H9 (cell line): Measurements from ENCODE around the gene AGAP3. TPM values are rescaled to one million over a fixed set of nuclear protein-coding genes. Genes with fewer than 3 reads are reported as not detected.

Experiments used
- DNase-seq: peaks from one replicate; pipeline ENCODE4 v3.0.0-alpha.2; 2017
- H2AFZ ChIP-seq: one replicate; pipeline ENCODE4 v1.6.1; 2013; ENCODE audit warnings: mild to moderate bottlenecking, low read length, control low read depth, moderate library complexity
- H2AK5ac ChIP-seq: 2 replicates; pipeline ENCODE4 v1.6.1; 2013; ENCODE audit warnings: low read length, control low read depth, mixed read lengths; ENCODE audit not compliant: insufficient read length
- H2BK120ac ChIP-seq: one replicate; pipeline ENCODE4 v1.6.1; 2013; ENCODE audit warnings: low read depth, mild to moderate bottlenecking, low read length, control low read depth, inconsistent platforms; ENCODE audit not compliant: poor library complexity, severe bottlenecking
- H2BK12ac ChIP-seq: 2 replicates; pipeline ENCODE4 v1.6.1; 2013; ENCODE audit warnings: low read length, control low read depth, mixed read lengths, low read depth; ENCODE audit not compliant: insufficient read length
- H2BK15ac ChIP-seq: 2 replicates; pipeline ENCODE4 v1.6.1; 2013; ENCODE audit warnings: low read depth, low read length, control low read depth
- H2BK20ac ChIP-seq: one replicate; pipeline ENCODE4 v1.6.1; 2013; ENCODE audit warnings: low read depth, mild to moderate bottlenecking, low read length, control low read depth, inconsistent platforms; ENCODE audit not compliant: poor library complexity, severe bottlenecking
- H2BK5ac ChIP-seq: 2 replicates; pipeline ENCODE4 v1.6.1; 2013; ENCODE audit warnings: low read length, control low read depth, mixed read lengths; ENCODE audit not compliant: insufficient read length
- H3K14ac ChIP-seq: 2 replicates; pipeline ENCODE4 v1.6.1; 2013; ENCODE audit warnings: low read length, control low read depth; ENCODE audit not compliant: insufficient read depth
- H3K18ac ChIP-seq: 2 replicates; pipeline ENCODE4 v1.6.1; 2013; ENCODE audit warnings: low read depth, mild to moderate bottlenecking, mixed read lengths, low read length, control low read depth; ENCODE audit not compliant: insufficient read length
- H3K23ac ChIP-seq: 2 replicates; pipeline ENCODE4 v1.6.1; 2013; ENCODE audit warnings: low read length, control low read depth, mixed read lengths, low read depth; ENCODE audit not compliant: insufficient read length
- H3K23me2 ChIP-seq: 2 replicates; pipeline ENCODE4 v1.6.1; 2013; ENCODE audit warnings: low read depth, mild to moderate bottlenecking, mixed read lengths, low read length, control low read depth; ENCODE audit not compliant: insufficient read length, poor library complexity, severe bottlenecking
- H3K27ac ChIP-seq: 2 replicates; pipeline ENCODE4 v1.5.1; 2013; ENCODE audit warnings: low read length, control low read depth, mixed read lengths, low read depth; ENCODE audit not compliant: insufficient read length
- H3K27me3 ChIP-seq: 2 replicates; pipeline ENCODE4 v1.6.1; 2013; ENCODE audit warnings: low read length, control low read depth, inconsistent platforms; ENCODE audit not compliant: insufficient read depth
- H3K4ac ChIP-seq: 2 replicates; pipeline ENCODE4 v1.6.1; 2013; ENCODE audit warnings: low read depth, mild to moderate bottlenecking, control low read depth, inconsistent platforms, low read length, moderate library complexity
- H3K4me1 ChIP-seq: 2 replicates; pipeline ENCODE4 v1.6.1; 2013; ENCODE audit warnings: low read length, control low read depth, inconsistent platforms; ENCODE audit not compliant: insufficient read depth
- H3K4me2 ChIP-seq: 2 replicates; pipeline ENCODE4 v1.6.1; 2013; ENCODE audit warnings: low read length, control low read depth, mixed read lengths; ENCODE audit not compliant: insufficient read length, insufficient read depth
- H3K56ac ChIP-seq: 2 replicates; pipeline ENCODE4 v1.6.1; 2013; ENCODE audit warnings: low read depth, mild to moderate bottlenecking, mixed read lengths, low read length, control low read depth; ENCODE audit not compliant: insufficient read length
- H3K79me1 ChIP-seq: 2 replicates; pipeline ENCODE4 v1.6.1; 2013; ENCODE audit warnings: low read depth, mild to moderate bottlenecking, moderate library complexity, low read length, control low read depth, inconsistent platforms; ENCODE audit not compliant: insufficient read depth, poor library complexity, severe bottlenecking
- H3K79me2 ChIP-seq: 2 replicates; pipeline ENCODE4 v1.6.1; 2013; ENCODE audit warnings: low read length, control low read depth, inconsistent platforms; ENCODE audit not compliant: insufficient read depth
- H3K9ac ChIP-seq: 2 replicates; pipeline ENCODE4 v1.6.1; 2013; ENCODE audit warnings: low read length, control low read depth, mixed read lengths; ENCODE audit not compliant: insufficient read length; ENCODE audit errors: extremely low read depth
- H3K9me3 ChIP-seq: one replicate; pipeline ENCODE4 v1.6.1; 2013; ENCODE audit warnings: low read depth, low read length, inconsistent platforms; ENCODE audit not compliant: control insufficient read depth
- H3T11ph ChIP-seq: one replicate; pipeline ENCODE4 v1.6.1; 2013; ENCODE audit warnings: mild to moderate bottlenecking, low read length, control low read depth, inconsistent platforms
- H4K20me1 ChIP-seq: one replicate; pipeline ENCODE4 v1.6.1; 2013; ENCODE audit not compliant: control insufficient read depth, insufficient read length, insufficient read depth
- H4K5ac ChIP-seq: 2 replicates; pipeline ENCODE4 v1.6.1; 2013; ENCODE audit warnings: low read depth, mild to moderate bottlenecking, mixed read lengths, low read length, control low read depth; ENCODE audit not compliant: insufficient read length
- H4K8ac ChIP-seq: replicated peaks from 2 replicates; pipeline ENCODE4 v1.6.1; 2013; ENCODE audit warnings: low read length, control low read depth, mixed read lengths, low read depth; ENCODE audit not compliant: insufficient read length
- H4K91ac ChIP-seq: 2 replicates; pipeline ENCODE4 v1.6.1; 2013; ENCODE audit warnings: low read depth, mild to moderate bottlenecking, moderate library complexity, mixed read lengths, low read length, control low read depth; ENCODE audit not compliant: insufficient read length
- H3K27ac Mint-ChIP-seq, 3 experiments: 2 replicates in 2 of 3; 3 replicates in 1 of 3; pipeline ENCODE4 v1.8.0; 2020 to 2021; ENCODE audit warnings: mixed read lengths in 3 of 3, mild to moderate bottlenecking in 1 of 3, moderate library complexity in 1 of 3
- H3K27me3 Mint-ChIP-seq: 2 replicates; pipeline ENCODE4 v1.8.0; 2021; ENCODE audit warnings: low read depth, mild to moderate bottlenecking, moderate library complexity, mixed read lengths
- H3K36me3 Mint-ChIP-seq, 3 experiments: 2 replicates in 2 of 3; 3 replicates in 1 of 3; pipeline ENCODE4 v1.8.0; 2020 to 2021; ENCODE audit warnings: low read depth in 3 of 3, mixed read lengths in 3 of 3; ENCODE audit not compliant: insufficient read depth in 1 of 3
- H3K4me1 Mint-ChIP-seq, 2 experiments: 2 replicates each; pipeline ENCODE4 v1.8.0; 2020; ENCODE audit warnings: mixed read lengths in 2 of 2
- H3K4me3 Mint-ChIP-seq, 2 experiments: 2 replicates in 1 of 2; 3 replicates in 1 of 2; pipeline ENCODE4 v1.8.0; 2020 to 2021; ENCODE audit warnings: mild to moderate bottlenecking in 2 of 2, mixed read lengths in 2 of 2, moderate library complexity in 1 of 2
- H3K9me3 Mint-ChIP-seq, 2 experiments: 2 replicates in 1 of 2; 3 replicates in 1 of 2; pipeline ENCODE4 v1.8.0; 2020; ENCODE audit warnings: mild to moderate bottlenecking in 2 of 2, mixed read lengths in 2 of 2, moderate library complexity in 1 of 2
- WGBS: extraction: QIAGEN DNeasy Blood & Tissue Kit; methylation state at CpG from one replicate; pipeline ENCODE4 v1.1.7; 2013; ENCODE audit warnings: missing lambda C conversion rate, low lambda C conversion rate, mixed read lengths; ENCODE audit not compliant: insufficient read length; ENCODE audit errors: extremely low coverage; 5-methylcytosine and 5-hydroxymethylcytosine counted together
- total RNA-seq: library from RNA; stranded (reverse); gene quantifications from 2 replicates; pipeline ENCODE4 v1.2.1, GENCODE V29; 2021
- TF ChIP-seq, protein P1 (sequence below): fragments of 200-600 bp; sonication (generic); conservative IDR thresholded peaks from 3 replicates; pipeline ENCODE4 v1.8.0; 2021; ENCODE audit warnings: antibody characterized with exemption, mild to moderate bottlenecking

The AGAP3 gene
- total RNA-seq, 1 experiment from 2014 or later = 97.7 TPM

DNA sequence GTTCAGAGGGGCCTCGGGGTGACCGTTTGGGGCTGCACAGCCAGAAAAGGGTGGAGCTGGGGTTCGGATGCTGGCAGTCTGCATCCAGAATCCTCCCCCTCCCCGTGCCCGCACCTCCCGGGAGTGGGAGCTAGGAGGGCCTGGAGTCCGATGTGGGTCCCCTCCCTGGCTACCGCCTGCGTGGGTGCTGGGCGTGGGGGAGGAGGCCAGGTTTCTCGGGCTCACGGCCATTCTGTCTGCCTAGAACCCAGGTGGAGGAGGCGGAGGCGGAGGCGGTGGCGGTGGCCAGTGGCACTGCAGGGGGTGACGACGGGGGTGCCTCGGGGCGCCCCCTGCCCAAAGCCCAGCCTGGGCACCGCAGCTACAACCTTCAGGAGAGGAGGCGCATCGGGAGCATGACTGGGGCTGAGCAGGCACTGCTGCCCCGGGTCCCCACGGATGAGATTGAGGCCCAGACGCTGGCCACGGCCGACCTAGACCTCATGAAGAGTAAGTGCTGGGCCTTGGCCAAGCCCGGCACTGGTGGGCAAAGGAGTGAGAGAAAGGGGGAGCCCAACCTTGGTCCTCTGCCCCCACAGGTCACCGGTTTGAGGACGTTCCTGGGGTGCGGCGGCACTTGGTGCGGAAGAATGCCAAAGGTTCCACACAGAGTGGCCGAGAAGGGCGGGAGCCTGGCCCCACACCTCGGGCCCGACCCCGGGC, 19.9 kb upstream of the AGAP3 start:
- no peak overlapping the region for H3K4me2 ChIP-seq
- no peaks in the 10 kb centered on the region for H3K27me3 Mint-ChIP-seq
- H2AFZ ChIP-seq = no peak overlapping the region

More for the DNA sequence above, 19.9 kb upstream of the AGAP3 start:
- H2BK12ac ChIP-seq = no peak overlapping the region
- no peaks in the 10 kb centered on the region for H3K9me3 ChIP-seq
- no peak overlapping the region for H3K23ac ChIP-seq
- no peak overlapping the region for H3K4me3 Mint-ChIP-seq
- peaks cover 36 to 62% (median 57%) of the 10 kb centered on the region in 3 experiments; a peak in 6 of 7 replicates for H3K36me3 Mint-ChIP-seq
- no peak for DNase-seq
- H3K27me3 ChIP-seq = no peaks in the 10 kb centered on the region
- H3K23me2 ChIP-seq = peaks cover 12% of the 10 kb centered on the region
- H3T11ph ChIP-seq = no peak overlapping the region
- H2BK5ac ChIP-seq = no peak overlapping the region
- no peak overlapping the region for H4K5ac ChIP-seq
- WGBS = no CpG with 5 or more reads among the region's 39 CpGs
- H3K56ac ChIP-seq = no peak overlapping the region
- H2BK15ac ChIP-seq = no peak overlapping the region
- no peak overlapping the region for H3K14ac ChIP-seq
- no peaks in the 10 kb centered on the region; a peak in 2 of 5 replicates for H3K9me3 Mint-ChIP-seq
- H2BK120ac ChIP-seq = no peak overlapping the region
- no peaks in the 10 kb centered on the region for H4K20me1 ChIP-seq
- H3K4ac ChIP-seq = no peak overlapping the region
- no peak overlapping the region for H4K8ac ChIP-seq
- no peak overlapping the region for H2AK5ac ChIP-seq
- H3K27ac ChIP-seq = no peak overlapping the region
- no peaks in the 10 kb centered on the region for H3K79me2 ChIP-seq
- no peak overlapping the region for H3K9ac ChIP-seq
- no peak overlapping the region for H2BK20ac ChIP-seq
- H3K79me1 ChIP-seq = no peaks in the 10 kb centered on the region
- no peaks in the 10 kb centered on the region; the same call in 1 of the 2 replicates for H3K4me1 ChIP-seq
- H4K91ac ChIP-seq = no peak overlapping the region
- H3K18ac ChIP-seq = no peak overlapping the region
- no peak overlapping the region for H3K27ac Mint-ChIP-seq
- TF ChIP-seq, protein P1, sequence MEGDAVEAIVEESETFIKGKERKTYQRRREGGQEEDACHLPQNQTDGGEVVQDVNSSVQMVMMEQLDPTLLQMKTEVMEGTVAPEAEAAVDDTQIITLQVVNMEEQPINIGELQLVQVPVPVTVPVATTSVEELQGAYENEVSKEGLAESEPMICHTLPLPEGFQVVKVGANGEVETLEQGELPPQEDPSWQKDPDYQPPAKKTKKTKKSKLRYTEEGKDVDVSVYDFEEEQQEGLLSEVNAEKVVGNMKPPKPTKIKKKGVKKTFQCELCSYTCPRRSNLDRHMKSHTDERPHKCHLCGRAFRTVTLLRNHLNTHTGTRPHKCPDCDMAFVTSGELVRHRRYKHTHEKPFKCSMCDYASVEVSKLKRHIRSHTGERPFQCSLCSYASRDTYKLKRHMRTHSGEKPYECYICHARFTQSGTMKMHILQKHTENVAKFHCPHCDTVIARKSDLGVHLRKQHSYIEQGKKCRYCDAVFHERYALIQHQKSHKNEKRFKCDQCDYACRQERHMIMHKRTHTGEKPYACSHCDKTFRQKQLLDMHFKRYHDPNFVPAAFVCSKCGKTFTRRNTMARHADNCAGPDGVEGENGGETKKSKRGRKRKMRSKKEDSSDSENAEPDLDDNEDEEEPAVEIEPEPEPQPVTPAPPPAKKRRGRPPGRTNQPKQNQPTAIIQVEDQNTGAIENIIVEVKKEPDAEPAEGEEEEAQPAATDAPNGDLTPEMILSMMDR = no peak
- peaks cover 22 to 24% of the 10 kb centered on the region in 2 experiments for H3K4me1 Mint-ChIP-seq
